ENCODE measurements around the gene SEC23B.

GRCh38 chr20:18541741-18542140 is 34.0 kb downstream of the SEC23B start:
- TF ChIP-seq, protein P1, sequence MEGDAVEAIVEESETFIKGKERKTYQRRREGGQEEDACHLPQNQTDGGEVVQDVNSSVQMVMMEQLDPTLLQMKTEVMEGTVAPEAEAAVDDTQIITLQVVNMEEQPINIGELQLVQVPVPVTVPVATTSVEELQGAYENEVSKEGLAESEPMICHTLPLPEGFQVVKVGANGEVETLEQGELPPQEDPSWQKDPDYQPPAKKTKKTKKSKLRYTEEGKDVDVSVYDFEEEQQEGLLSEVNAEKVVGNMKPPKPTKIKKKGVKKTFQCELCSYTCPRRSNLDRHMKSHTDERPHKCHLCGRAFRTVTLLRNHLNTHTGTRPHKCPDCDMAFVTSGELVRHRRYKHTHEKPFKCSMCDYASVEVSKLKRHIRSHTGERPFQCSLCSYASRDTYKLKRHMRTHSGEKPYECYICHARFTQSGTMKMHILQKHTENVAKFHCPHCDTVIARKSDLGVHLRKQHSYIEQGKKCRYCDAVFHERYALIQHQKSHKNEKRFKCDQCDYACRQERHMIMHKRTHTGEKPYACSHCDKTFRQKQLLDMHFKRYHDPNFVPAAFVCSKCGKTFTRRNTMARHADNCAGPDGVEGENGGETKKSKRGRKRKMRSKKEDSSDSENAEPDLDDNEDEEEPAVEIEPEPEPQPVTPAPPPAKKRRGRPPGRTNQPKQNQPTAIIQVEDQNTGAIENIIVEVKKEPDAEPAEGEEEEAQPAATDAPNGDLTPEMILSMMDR (IDR thresholded peaks at IDR 0.05; ENCODE audit: low read length) = no peak
- no peak for TF ChIP-seq EZH2 (IDR thresholded peaks at IDR 0.05; ENCODE audit: borderline replicate concordance, low read length)
